Stimulated activated CD4-positive, alpha-beta T cell treated with anti-CD3 and anti-CD28 coated beads, Interleukin-4, amount 100 ng/mL, for 4 hours (primary cell): Measurements from ENCODE around the gene SYTL3.
"Not testable (repeated sequence)": the region's sequence is repeated elsewhere in the genome, so short reads cannot be mapped to it uniquely, and the experiment has no call there.

Source experiments
- DNase-seq, 2 experiments: peaks; one replicate each; pipeline ENCODE4 v3.0.0-alpha.2; 2020

SYTL3 gene

DNA sequence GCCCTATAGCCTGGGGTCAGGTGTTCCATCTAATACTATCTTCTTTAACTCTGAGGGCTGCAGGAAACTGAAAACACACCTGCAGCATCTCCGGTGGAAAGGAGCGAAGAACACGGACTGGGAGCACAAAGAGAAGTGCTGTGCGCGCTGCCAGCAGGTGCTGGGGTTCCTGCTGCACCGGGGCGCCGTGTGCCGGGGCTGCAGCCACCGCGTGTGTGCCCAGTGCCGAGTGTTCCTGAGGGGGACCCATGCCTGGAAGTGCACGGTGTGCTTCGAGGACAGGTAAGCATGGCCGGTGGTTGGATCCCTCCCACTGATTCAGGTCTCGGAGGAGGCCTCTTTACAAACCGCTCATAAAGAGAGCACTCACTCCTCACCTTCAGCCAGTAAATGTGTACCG lies 15.5 kb downstream of the SYTL3 start:
- DNase-seq: no peak

DNA sequence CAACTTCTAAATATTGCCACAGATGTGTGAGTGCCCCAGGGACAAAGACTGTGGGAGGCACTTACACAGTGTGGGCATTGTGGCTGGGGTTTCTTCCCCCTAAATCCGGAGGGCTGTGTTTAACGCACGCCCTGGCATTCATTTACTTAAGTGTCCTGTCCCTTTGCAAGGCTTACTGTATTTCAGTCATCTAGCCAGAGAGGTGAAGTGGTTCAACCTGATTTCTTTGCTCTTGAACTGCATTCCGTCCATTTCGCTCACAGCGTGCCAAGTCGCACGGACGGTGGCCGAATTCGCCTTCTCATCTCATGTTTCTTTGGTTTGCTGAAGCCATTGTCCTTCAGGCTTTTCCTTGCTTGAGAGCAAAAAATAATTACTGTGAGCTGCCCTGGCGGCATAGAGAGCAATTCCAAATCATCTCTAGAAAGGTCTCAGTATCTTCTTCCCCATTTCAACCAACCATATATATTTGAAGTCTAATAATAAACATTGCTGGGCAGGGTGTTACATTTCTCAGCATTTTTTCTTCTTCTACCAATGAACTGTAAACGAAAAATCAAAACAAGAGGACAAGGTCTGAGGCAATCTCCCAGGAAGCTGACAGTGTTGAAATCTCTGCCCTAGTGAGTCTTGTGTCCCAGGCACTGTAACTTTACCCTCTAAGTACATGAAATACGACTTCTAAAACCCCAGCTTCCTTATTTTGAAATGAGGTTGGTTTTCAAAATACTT lies 16.9 kb downstream of the SYTL3 start:
- no peak for DNase-seq

DNA sequence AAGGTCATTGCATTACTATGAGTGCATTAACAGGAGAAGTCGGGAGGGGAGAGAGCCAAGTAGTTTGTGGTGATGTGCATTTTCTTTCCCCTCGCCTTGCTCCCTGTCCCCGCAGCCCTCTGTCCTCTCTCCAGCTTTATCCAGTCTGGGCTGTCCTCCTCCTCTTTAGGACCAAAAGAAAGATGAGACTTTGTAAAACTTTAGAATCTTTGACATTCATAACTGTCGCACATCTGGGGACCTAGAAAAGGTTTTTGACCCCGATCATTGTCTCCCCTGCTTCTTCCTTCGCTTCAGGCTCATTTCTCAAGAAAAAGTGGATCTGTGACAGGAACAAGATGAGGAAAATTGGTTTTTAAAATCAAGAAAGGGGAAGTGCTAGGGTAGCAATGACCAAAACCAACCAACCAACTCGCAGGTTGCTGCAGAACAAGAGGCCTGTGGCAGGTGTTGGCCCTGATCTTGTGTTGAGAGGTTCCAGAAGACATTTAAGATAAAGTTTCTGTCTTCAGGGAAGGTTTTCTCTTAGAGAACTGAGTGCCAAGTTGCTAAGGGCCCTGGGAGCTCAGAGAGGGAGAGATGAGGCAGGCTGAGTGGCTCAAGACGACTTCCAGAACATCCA lies 17.6 kb downstream of the SYTL3 start:
- DNase-seq: no peak

DNA sequence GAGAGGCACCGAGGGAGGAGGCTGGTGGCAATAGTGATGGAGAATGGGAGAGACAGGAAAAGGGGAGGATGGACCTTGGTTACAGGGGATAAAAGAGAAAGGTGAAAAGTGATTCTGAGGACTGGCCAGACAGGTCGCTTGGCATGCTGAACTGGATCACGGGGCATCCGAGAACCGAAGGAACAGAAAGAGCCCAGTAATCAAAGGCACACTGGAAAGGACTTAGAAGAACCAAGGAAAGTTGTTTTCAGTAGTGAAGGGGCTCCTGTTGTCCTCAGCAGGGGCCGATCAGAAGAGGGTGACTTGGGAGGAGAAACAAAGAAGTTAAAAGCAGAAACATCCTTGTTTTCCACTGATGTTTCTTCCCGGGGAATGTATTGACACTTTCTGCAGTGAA lies 18.9 kb downstream of the SYTL3 start:
- no peak for DNase-seq

DNA sequence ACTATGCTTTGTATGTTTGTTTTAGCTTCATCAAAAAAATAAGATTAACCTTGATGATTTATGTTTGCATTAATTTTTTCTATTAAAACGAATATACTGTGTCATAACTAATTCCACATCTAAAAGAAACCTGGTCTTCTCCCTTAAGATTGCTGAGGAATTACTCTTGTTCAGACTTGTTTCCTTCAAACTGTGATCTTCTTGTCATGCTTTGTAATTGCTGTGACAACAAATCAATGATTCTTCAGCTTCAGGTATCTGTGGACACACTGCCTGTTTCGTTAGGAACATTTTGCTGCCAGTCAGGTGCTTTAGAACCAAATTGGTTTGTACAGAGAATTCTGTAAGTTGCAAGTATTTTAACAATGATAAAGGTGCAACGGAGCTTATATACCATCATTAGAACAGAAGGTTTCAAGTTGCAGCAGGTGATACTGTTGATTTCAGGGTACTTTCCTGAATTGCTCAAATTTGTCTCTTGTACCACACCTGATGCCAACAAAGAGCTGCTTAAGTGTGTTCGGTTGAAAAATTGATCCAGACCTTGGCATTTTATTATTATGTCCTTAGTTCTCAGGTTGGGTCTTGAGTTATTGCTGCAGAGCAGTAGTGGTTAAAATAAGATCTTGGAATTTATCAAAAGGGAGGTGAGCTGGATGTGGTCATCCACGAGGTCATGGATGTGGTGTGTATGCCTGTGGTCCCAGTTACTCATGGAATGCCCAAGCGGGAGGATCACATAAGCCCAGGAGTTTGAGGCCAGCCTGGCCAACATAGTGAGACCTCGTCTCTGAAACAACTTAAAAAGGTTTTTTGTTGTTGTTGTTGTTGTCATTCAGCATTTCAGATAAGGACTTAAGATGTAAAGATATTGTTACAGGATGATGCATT lies 19.5 kb downstream of the SYTL3 start:
- DNase-seq: no peak

DNA sequence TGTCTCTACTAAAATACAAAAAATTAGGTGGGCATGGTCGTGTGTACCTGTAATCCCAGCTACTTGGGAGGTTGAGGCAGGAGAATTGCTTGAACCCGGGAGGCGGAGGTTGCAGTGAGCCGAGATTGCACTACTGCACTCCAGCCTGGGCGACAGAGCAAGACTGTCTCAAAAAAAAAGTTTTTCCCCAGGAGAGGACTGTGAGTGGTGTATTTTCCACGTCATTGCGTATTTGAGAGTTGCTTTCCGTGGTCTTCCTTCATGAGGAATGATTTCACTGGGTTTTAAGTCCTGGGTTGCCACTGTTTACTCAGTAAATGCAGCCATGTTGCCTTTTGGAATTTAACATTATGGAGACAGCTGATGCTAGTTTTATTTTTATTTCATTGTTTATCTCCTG lies 22.3 kb downstream of the SYTL3 start:
- DNase-seq: not testable (repeated sequence)

DNA sequence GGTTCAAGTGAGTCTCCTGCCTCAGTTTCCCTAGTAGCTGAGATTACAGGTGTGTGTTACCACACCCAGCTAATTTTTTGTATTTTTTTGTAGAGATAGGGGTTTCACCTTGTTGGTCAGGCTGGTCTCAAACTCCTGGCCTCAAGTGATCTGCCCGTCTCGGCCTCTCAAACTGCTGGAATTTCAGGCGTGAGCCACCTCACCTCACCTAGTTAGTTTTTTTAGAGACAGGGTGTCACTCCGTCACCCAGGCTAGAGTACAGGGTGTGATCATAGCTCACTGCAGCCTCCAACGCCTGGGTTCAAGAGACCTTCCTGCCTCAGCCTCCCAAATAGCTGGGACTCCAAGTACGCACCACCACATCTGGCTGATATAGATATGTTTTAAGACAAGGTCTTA lies 22.9 kb downstream of the SYTL3 start:
- DNase-seq: no peak

DNA sequence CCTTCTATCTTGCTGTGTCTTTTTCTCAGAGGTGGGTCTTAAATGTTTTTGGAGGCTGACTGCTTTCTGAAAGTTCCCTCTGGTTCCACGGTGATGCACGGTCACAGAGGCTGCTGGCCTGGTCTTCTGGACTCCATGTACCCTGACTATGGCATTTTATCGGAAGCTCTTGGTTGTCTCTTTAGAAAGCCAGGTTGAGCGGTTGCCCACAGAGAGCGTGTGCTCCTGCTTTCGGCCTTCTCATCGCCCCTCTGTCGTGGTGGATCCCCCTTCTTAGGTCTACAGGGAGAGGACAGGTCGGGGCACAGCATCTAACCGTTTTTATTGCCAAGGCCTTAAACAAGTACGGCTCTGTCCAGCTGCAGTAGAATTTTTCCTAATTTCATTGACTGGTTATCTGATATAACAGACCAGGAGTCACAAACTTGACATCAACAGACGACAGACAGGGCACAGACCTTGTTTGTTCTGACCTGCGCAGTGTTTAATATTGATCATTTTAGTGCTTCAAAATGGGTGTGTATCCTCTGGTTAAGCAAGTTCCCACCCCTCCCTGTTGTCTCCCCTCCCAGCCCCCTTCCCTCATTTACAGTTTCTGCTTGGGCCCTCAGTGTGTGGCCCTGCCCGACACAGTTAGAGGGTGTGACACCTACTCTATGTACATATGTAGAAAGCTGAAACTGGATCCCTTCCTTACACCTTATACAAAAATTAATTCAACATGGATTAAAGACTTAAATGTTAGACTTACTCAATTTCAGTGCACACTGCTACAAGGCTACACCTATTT lies 24.7 kb downstream of the SYTL3 start:
- no peak for DNase-seq

DNA sequence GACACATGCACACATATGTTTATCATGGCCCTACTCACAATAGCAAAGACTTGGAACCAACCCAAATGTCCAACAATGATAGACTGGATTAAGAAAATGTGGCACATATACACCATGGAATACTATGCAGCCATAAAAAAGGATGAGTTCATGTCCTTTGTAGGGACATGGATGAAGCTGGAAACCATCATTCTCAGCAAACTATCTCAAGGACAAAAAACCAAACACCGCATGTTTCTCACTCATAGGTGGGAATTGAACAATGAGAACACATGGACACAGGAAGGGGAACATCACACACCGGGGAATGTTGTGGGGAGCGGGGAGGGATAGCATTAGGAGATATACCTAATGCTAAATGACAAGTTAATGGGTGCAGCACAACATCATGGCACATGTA lies 27.2 kb downstream of the SYTL3 start:
- DNase-seq: not testable (repeated sequence)

DNA sequence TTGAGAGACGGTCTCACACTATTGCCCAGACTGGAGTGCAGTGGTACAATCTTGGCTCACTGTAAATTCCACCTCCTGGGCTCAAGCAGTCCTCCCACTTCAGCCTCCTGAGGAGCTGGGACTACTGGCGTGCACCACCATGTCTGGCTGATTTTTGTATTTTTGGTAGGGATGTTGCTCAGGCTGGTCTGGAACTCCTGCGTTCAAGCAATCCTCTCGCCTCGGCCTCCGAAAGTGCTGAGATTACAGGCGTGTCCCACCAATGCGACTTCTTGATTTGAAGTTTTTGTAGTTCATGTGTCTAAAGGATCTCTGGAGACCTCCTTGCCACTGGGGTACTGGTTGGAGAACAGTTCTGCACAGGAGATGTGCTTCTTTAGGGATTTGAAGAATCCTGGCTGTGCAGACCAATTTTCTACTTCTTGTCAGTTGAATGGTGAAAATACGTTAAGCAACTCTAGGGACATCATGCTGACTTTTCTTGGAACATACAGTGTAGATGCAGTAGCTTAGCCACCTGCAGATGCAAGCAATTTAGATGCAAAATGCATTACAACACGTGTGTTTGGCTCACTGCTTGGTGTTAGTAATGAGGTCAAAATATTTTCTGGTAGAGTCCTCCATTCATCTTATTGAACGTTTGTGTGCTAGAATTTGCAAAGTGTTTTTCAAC lies 28.2 kb downstream of the SYTL3 start:
- no peak for DNase-seq

DNA sequence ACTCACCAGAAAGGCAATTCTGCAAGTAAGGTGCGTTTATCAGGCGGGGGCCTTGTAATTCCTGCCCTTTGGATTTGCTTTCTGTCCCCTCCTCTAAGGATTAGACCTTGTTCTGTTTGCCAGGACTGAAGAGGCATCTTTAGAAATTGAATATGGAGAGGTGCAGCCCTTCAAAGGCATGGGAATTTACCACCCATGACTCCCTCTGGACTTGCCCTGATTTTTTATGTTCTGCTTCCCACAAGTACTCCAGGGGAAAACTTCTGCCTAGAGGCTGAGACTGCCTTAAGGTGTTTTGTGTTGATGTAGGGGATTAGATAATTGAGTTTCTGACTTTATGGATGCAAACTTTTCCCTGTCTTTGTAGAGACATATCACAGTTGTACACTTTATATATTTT lies 30.2 kb downstream of the SYTL3 start:
- DNase-seq: no peak

DNA sequence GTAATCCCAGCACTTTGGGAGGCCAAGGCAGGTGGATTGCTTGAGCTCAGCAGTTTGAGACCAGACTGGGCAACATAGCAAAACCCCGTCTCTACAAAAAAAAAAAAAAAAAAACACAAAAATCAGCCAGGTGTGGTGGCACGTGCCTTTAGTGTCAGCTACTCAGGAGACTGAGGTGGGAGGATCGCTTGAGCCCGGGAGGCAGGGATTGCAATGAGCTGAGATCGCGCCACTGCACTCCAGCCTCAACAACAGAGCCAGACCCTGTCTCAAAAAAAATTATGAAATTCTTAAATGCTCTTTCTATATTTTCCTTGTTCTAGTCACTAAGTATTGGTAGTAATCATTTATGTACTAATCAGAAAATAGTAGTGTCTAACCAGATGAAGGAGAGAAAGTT lies 30.6 kb downstream of the SYTL3 start:
- DNase-seq: no peak

DNA sequence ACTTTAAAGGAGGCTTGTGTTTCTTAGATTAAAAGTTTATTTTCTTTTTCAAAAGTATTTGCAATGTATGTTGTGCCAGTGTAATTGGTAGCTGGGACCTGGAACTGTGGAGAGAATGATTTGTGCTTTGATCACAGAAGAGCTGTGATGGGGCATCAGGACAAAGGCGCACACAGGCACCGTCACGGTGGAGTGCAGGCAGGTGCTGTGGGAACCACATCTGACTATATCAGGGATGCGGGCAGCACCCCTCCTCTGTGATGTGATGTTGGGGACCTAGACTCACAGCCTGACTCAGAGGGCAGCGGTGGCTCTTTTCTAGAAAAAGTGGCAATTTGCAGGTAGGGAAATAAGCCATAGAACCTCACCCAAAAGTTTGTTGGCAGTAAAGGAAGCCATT lies 34.5 kb downstream of the SYTL3 start:
- DNase-seq: no peak

DNA sequence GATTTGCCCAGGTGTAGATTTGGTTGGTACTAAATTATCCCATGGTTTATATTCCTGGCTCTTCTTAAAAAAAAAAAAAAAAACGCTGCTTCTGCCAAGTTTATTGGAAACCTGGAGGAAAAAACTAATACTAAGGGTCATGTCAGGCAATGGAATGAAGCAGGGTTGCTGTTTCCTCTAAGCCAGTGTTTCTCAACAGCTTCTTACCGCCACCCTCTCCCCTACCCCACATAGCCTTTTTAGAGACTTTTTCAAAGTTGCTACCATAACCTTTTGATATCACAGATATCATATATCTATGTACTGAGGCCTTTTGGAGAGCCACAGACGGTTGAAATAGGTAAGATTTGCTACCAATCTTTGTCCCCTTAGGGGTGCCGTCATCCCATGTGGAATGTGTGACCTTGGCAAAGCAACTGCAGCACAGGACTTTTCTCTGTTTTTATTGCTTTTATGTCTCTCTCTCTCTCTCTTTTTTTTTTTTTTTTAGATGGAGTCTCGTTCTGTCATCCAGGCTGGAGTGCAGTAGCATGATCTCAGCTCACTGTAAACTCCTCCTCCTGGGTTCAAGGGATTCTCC lies 35.0 kb downstream of the SYTL3 start:
- DNase-seq: no peak

DNA sequence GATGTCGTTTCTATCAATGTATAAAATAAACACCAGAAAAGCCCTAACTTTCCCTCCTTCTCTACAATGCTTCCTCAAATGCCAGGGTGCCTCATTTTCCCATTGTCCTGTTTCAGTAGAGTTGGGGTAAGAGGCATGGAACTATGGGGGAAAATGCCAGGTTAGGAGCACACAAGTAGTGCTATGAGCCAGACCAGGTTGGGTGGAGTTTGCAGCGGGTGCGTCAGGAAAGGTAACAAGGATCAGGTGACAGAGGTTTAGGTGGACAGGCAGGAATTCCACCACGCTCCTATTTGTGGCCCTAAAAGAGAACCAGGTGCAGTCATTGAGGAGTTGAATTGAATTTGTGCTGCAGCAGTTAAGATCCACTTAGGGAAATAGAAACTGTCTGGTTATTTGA lies 36.5 kb downstream of the SYTL3 start:
- DNase-seq: no peak

DNA sequence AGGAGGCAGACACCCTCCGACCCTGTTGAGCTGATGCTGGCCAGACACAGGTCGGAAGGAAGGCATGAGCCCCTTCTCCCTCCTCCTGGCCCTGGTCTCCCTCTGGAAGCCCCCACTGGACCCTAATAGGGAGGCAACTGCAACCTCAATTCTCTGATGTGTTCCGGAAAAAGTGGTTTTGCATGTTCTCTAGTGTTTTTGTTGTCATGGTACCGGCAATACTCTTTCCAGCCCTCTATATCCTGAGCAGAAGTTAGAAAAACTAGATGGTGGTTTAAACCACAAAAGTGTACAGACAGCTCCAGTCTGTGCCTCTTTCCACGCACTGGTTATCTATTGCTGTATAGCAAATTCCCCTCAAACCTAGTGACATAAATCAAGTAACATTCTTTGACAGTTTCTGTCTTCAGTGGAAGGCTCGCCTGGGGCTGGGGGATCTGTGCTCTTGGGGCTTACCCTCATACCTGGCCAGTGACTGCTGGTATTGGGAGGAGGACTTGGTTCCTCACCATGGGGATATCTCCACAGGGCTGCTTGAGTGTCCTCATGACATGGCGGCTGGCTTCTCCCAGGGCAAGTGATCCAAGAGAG lies 37.0 kb downstream of the SYTL3 start:
- DNase-seq: peak in 1 of 2 experiments; percentile 13

DNA sequence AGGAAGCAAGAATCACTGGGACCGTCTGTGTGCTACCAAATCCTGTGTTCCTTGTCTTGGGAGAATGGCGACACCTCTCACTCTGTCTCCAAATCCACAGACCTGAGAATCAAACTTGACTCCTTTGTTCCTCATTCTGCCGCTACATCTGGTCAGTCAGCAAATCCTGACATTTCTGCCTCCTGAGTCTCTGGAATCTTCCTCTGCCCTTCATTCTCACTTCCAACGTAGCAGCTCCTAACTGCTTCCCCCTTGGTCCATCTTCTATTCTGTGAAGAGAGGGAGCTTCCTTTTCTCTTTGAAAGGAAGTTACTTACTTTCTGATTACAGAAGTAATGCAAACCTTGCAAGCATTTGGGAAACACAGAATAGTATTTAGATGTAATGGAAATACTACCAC lies 37.7 kb downstream of the SYTL3 start:
- DNase-seq: no peak

DNA sequence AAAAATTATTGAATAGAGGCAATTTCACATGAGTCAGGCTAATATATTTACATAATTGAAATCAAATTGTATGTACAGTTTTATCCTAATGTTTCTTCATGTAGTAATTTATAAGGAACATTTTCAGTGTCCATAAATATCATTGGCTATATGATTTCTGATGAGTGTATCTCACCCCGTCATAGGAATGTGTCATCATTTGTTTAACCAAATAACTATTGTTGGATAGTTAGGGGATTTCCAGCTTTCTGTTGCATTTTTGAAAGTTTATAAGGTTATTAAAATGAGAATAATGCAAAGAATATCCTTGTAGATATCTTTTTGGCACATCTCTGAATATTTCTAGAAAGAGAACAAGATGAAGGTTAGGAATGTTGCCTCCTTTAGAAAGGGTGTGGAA lies 39.0 kb downstream of the SYTL3 start:
- DNase-seq: no peak

DNA sequence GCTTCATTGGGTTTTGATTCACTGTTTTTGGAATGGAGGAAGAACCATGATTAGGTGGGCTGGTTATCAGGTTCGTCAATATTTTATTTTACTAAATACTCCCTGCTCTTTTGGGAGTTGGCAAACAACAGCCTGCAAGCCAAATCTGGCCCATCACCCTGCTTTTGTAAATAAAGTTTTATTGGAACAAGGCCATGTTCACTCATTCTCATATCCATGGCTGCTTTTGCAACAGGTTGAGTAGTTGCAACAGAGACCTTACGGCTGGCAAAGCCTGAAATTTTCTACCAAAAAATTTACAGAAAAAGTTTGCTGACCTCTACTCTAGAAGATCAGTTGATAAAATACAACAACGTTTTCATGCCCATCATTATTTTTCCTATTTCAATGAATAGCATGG lies 45.1 kb downstream of the SYTL3 start:
- DNase-seq: no peak

DNA sequence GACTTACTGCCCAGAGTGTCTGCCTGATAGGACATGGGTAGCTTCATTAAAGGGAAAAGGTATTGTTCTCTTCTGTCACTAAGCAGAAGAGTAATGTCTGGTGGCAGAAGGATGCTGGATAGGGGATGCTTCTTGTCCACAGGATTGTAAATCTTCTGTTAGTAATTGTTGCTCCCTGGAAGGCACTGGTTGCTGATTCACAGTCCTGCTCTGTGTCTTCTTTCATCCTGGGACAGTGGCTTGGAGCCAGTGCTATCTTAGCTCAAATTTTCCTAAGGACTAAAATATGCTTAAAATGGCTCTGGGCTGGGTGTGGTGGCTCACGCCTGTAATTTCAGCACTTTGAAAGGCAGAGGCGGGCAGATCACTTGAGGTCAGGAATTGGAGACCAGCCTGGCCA lies 48.0 kb downstream of the SYTL3 start:
- no peak for DNase-seq

DNA sequence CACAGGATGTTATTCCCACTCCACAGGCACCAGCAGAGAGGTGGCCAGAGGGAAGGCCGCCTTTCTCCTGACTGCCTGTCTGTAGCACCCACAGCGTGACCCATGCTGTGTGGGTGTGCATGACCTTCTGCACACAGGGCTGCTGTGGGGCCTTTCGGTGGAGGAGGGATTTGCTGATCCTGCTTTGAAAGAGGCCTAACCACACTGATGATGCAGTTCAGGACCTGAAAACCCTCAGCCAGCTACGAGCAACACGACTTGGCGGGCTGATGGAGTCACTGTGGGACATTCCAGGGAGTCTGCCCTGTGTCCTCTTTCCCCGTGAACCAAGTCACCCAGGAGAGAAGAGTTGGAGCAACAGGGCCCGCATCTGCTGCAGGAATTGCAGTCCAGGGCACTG lies 49.1 kb downstream of the SYTL3 start:
- no peak for DNase-seq

DNA sequence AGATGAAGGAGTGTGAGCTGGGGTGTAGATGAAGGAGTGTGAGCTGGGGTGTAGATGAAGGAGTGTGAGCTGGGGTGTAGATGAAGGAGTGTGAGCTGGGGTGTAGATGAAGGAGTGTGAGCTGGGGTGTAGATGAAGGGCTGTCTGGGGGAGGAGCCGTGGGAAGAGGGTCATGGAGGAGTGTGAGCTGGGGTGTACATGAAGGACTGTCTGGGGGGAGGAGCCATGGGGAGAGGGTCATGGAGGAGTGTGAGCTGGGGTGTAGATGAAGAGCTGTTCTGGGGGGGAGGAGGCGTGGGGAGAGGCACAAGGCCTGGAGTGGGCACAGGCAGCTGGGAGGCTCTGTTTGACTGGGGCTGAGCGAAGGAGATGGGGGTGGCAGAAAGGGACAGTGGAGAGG lies 51.4 kb downstream of the SYTL3 start:
- DNase-seq: not testable (repeated sequence)
